ENCODE data around the gene LRRIQ1. TPM values are rescaled to one million over a fixed set of nuclear protein-coding genes. Genes with fewer than 3 reads are reported as not detected.

LRRIQ1 gene
- total RNA-seq, 1 donor from 2014 or later, result 0.22 TPM

DNA sequence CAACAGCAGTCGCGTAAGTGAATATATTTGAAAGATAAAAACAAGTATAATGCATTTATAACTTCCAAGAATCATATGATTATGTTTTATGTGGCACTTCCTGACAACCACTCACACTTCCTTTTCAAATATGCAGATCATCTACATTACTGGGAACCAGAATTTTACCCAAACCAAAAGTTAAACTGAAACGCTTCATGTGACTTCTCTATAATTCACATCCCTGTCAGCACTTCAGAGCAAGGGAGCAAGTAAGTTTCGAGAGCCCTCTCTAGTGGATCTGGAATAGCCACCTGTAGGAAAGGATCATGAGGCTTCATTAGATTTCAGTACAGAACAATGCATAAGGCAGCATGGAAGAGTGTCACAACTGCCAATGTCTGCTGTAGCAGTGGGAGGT lies 230.2 kb downstream of the LRRIQ1 start:
- H3K4me3 ChIP-seq, result no peak overlapping the region
- intact Hi-C loops (cut with micrococcal nuclease), result no loop called here
- no peak for DNase-seq
- H3K27ac ChIP-seq (replicated peaks), result no peak overlapping the region
- TF ChIP-seq, protein P1, sequence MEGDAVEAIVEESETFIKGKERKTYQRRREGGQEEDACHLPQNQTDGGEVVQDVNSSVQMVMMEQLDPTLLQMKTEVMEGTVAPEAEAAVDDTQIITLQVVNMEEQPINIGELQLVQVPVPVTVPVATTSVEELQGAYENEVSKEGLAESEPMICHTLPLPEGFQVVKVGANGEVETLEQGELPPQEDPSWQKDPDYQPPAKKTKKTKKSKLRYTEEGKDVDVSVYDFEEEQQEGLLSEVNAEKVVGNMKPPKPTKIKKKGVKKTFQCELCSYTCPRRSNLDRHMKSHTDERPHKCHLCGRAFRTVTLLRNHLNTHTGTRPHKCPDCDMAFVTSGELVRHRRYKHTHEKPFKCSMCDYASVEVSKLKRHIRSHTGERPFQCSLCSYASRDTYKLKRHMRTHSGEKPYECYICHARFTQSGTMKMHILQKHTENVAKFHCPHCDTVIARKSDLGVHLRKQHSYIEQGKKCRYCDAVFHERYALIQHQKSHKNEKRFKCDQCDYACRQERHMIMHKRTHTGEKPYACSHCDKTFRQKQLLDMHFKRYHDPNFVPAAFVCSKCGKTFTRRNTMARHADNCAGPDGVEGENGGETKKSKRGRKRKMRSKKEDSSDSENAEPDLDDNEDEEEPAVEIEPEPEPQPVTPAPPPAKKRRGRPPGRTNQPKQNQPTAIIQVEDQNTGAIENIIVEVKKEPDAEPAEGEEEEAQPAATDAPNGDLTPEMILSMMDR (IDR thresholded peaks at IDR 0.05; ENCODE audit: borderline replicate concordance), result no peak
- H3K9me3 ChIP-seq (replicated peaks), result no peaks in the 10 kb centered on the region
- peaks cover 28% of the 10 kb centered on the region for H3K27me3 ChIP-seq (ENCODE audit: low read depth)
- no peaks in the 10 kb centered on the region for H3K36me3 ChIP-seq
- no peaks in the 10 kb centered on the region for H3K4me1 ChIP-seq

DNA sequence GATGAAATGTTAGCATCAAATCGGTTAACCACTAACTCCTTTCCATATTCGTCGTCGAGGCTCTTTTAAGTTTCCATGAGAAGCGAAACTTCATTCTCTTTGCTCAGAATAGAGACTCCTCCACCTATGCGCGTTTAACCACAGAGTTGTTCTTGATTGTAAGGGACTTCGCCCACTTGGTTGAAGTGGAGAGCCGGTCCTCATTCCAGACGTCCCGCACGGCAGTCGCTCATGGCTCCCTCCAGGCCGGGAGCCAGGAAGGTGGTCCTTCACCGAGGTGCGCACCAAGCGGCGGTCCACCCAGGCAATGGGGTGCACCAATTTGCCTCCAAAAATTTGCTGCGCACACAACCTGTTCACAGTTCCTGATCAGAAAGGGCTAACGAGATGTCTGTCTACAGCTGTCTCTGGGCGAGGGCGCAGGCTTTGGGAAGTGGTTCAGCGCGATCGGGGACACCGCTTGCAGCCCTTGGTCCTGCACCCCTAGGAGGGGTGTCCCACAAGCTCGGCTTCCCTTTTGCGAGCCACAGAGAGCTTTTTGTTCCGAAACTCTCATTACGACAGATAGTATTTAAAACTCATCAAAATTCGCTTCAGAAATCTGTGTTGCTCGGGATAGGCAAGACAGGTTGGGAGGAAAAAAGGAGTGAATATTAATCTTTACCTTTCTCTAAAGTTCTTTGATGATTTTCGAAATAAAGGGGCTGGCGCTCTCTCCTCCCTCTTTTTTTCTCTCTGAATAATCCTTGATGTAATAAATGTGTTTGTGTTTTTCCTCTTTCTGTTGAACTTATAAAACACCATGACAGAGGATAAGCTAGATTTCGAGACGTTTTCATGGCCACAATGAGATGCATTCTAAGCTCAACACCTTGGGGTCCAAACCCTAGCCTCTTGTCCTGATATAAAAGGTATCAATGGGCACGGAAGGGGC lies 237.5 kb downstream of the LRRIQ1 start:
- TF ChIP-seq, protein P1 (IDR thresholded peaks at IDR 0.05; ENCODE audit: borderline replicate concordance), result no peak
- Histone ChIP-seq H3K27me3 (ENCODE audit: low read depth) (peaks cover 100% of the 10 kb centered on the region), H3K9me3 (replicated peaks) (no peaks in the 10 kb centered on the region), H3K36me3 (no peaks in the 10 kb centered on the region), H3K4me3 (no peak overlapping the region), H3K27ac (replicated peaks) (no peak overlapping the region), H3K4me1 (peaks cover 6% of the 10 kb centered on the region)
- no peak for DNase-seq
- intact Hi-C loops (cut with micrococcal nuclease), result no loop called here

DNA sequence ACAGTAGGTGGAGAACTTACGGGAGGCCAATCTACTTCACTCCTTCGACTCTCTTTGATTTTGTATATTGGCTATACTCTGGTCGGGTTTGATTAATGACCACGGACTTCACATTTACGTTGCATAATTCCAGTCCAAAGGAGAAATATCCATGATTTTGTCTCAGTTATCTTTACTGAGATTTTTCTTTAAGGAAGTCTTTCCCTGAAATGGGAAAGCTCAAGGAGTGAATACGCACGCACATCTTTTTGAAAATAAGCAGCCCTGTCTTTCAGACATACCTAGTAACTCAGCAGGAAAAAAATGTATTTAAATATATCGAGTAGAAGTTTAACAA lies 238.1 kb downstream of the LRRIQ1 start:
- Histone ChIP-seq H3K27ac (replicated peaks) (no peak overlapping the region), H3K4me1 (peaks cover 9% of the 10 kb centered on the region), H3K27me3 (ENCODE audit: low read depth) (peaks cover 100% of the 10 kb centered on the region), H3K36me3 (no peaks in the 10 kb centered on the region), H3K4me3 (no peak overlapping the region), H3K9me3 (replicated peaks) (no peaks in the 10 kb centered on the region)
- TF ChIP-seq, protein P1 (IDR thresholded peaks at IDR 0.05; ENCODE audit: borderline replicate concordance), result no peak
- intact Hi-C loops (cut with micrococcal nuclease), result no loop called here
- no peak for DNase-seq

DNA sequence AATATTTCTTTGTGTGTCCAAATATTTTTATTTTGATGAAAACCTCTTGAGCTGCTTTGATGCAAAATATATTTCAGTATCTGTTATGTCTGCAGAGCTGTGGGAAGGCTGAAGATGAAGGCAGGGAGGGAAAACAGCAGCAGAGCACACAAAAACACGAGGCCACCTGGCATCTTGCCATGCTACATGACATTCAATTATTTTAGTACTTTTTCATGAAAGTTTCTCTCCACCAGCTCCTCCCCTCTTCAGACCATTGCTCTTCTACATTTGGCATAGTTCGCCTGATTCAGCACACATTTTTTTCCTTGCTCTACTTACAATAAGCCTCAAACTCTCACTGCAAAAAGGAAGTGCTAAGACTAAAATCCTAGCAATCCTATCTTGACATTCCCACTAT lies 239.2 kb downstream of the LRRIQ1 start:
- Histone ChIP-seq H3K27me3 (ENCODE audit: low read depth) (peaks cover 100% of the 10 kb centered on the region), H3K36me3 (no peaks in the 10 kb centered on the region), H3K9me3 (replicated peaks) (no peaks in the 10 kb centered on the region), H3K4me1 (peaks cover 20% of the 10 kb centered on the region), H3K27ac (replicated peaks) (no peak overlapping the region), H3K4me3 (no peak overlapping the region)
- DNase-seq, result no peak
- TF ChIP-seq, protein P1 (IDR thresholded peaks at IDR 0.05; ENCODE audit: borderline replicate concordance), result no peak
- intact Hi-C loops (cut with micrococcal nuclease), result no loop called here

- intact Hi-C loops (cut with micrococcal nuclease), result no loop called here
- no peak for DNase-seq
- Histone ChIP-seq H3K27ac (replicated peaks) (no peak overlapping the region), H3K4me1 (peaks cover 32% of the 10 kb centered on the region), H3K36me3 (no peaks in the 10 kb centered on the region), H3K9me3 (replicated peaks) (no peaks in the 10 kb centered on the region), H3K4me3 (no peak overlapping the region), H3K27me3 (ENCODE audit: low read depth) (peaks cover 100% of the 10 kb centered on the region)
- TF ChIP-seq, protein P1 (IDR thresholded peaks at IDR 0.05; ENCODE audit: borderline replicate concordance), result no peak
Observed at GRCh38 chr12:85277191-85277590, 241.0 kb downstream of the LRRIQ1 start.
